GM23338 (cell line): Measurements from ENCODE around the gene COMMD10. TPM values are rescaled to one million over a fixed set of nuclear protein-coding genes. Genes with fewer than 3 reads are reported as not detected.
"Not testable (repeated sequence)": the region's sequence is repeated elsewhere in the genome, so short reads cannot be mapped to it uniquely, and the experiment has no call there.

Experiments used
- ATAC-seq: fragments of 200-7000 bp; cut with Tn5 transposase; 3 replicates; pipeline ENCODE4 v1.9.1; 2020
- DNase-seq: peaks from one replicate; pipeline ENCODE4 v3.0.0-alpha.2; 2015; ENCODE audit warnings: low spot score
- H2AFZ ChIP-seq: fragments of 200-600 bp; sonication (generic); 2 replicates; pipeline ENCODE4 v1.8.0; 2016; ENCODE audit warnings: antibody characterized with exemption, mild to moderate bottlenecking, moderate library complexity
- H3F3A ChIP-seq: fragments of 200-600 bp; sonication (generic); replicated peaks from 2 replicates; pipeline ENCODE4 v1.8.0; 2017; ENCODE audit warnings: antibody characterized with exemption, mixed run types, low read depth
- H3K27ac ChIP-seq: fragments of 200-600 bp; sonication (generic); 2 replicates; pipeline ENCODE4 v1.6.1; 2016; ENCODE audit warnings: low read depth
- H3K27me3 ChIP-seq: fragments of 200-600 bp; sonication (generic); 2 replicates; pipeline ENCODE4 v1.8.0; 2016; ENCODE audit warnings: mild to moderate bottlenecking, mixed run types, moderate library complexity; ENCODE audit not compliant: insufficient read depth
- H3K36me3 ChIP-seq: fragments of 200-600 bp; sonication (generic); 2 replicates; pipeline ENCODE4 v1.8.0; 2016; ENCODE audit warnings: mild to moderate bottlenecking; ENCODE audit not compliant: insufficient read depth
- H3K4me1 ChIP-seq: fragments of 200-600 bp; sonication (generic); 2 replicates; pipeline ENCODE4 v1.8.0; 2016; ENCODE audit warnings: mild to moderate bottlenecking, moderate library complexity; ENCODE audit not compliant: insufficient read depth
- H3K4me2 ChIP-seq: fragments of 200-600 bp; sonication (generic); 2 replicates; pipeline ENCODE4 v1.7.1; 2017; ENCODE audit warnings: mixed run types
- H3K4me3 ChIP-seq: fragments of 200-600 bp; sonication (generic); 2 replicates; pipeline ENCODE4 v1.6.1; 2016; ENCODE audit warnings: mixed run types
- H3K79me2 ChIP-seq: fragments of 200-600 bp; sonication (generic); replicated peaks from 2 replicates; pipeline ENCODE4 v1.8.0; 2017; ENCODE audit warnings: mild to moderate bottlenecking; ENCODE audit not compliant: insufficient read depth
- H3K9me2 ChIP-seq: fragments of 200-600 bp; sonication (generic); 2 replicates; pipeline ENCODE4 v1.8.0; 2017; ENCODE audit not compliant: insufficient read depth
- H4K20me1 ChIP-seq: fragments of 200-600 bp; sonication (generic); replicated peaks from 2 replicates; pipeline ENCODE4 v1.8.0; 2017; ENCODE audit warnings: mild to moderate bottlenecking; ENCODE audit not compliant: insufficient read depth
- H3K27ac Mint-ChIP-seq: 2 replicates; pipeline ENCODE4 v1.8.0; 2020; ENCODE audit warnings: inconsistent platforms, mild to moderate bottlenecking, moderate library complexity, mixed read lengths
- H3K27me3 Mint-ChIP-seq: 3 replicates; pipeline ENCODE4 v1.8.0; 2022; ENCODE audit warnings: low read depth, mild to moderate bottlenecking, moderate library complexity, mixed read lengths, inconsistent platforms; ENCODE audit not compliant: insufficient read depth, poor library complexity
- H3K36me3 Mint-ChIP-seq: 3 replicates; pipeline ENCODE4 v1.8.0; 2021; ENCODE audit warnings: low read depth, mild to moderate bottlenecking, inconsistent platforms, moderate library complexity, mixed read lengths
- H3K4me1 Mint-ChIP-seq: 3 replicates; pipeline ENCODE4 v1.8.0; 2020; ENCODE audit warnings: mild to moderate bottlenecking, inconsistent platforms, mixed read lengths
- H3K4me3 Mint-ChIP-seq: 3 replicates; pipeline ENCODE4 v1.8.0; 2021; ENCODE audit warnings: moderate library complexity, mild to moderate bottlenecking, inconsistent platforms, mixed read lengths
- H3K9me3 Mint-ChIP-seq: 3 replicates; pipeline ENCODE4 v1.8.0; 2020; ENCODE audit warnings: moderate library complexity, mild to moderate bottlenecking, inconsistent platforms, mixed read lengths
- CREB1 ChIP-seq: fragments of 250-450 bp; sonication (Bioruptor Pico); IDR thresholded peaks from 2 replicates; pipeline ENCODE4 v1.5.0; 2020; ENCODE audit warnings: low read depth, mild to moderate bottlenecking, moderate library complexity
- CTCF ChIP-seq, 2 experiments: fragments of 200-600 bp in 1 of 2; sonication (generic) in 1 of 2; conservative IDR thresholded peaks; 2 replicates each; pipeline versions ENCODE4 v1.5.1 to v1.6.1; 2016 to 2017; ENCODE audit warnings: antibody characterized with exemption in 2 of 2, low read depth in 2 of 2, mild to moderate bottlenecking in 2 of 2, moderate library complexity in 1 of 2
- EZH2 ChIP-seq: fragments of 200-600 bp; sonication (generic); IDR thresholded peaks from one replicate; pipeline ENCODE4 v1.8.0; 2017; ENCODE audit warnings: antibody characterized with exemption, mild to moderate bottlenecking, low read depth; ENCODE audit not compliant: unreplicated experiment
- EZH2phosphoT487 ChIP-seq: fragments of 200-600 bp; sonication (generic); IDR thresholded peaks from one replicate; pipeline ENCODE4 v1.8.1; 2018; ENCODE audit warnings: antibody characterized with exemption; ENCODE audit not compliant: unreplicated experiment
- JUNB ChIP-seq: IDR thresholded peaks from one replicate; pipeline ENCODE4 v1.6.1; 2016; ENCODE audit warnings: antibody characterized with exemption; ENCODE audit not compliant: unreplicated experiment
- POLR2AphosphoS5 ChIP-seq: IDR thresholded peaks from 2 replicates; pipeline ENCODE4 v1.6.1; 2016; ENCODE audit warnings: antibody characterized with exemption, low read depth
- REST ChIP-seq: IDR thresholded peaks from one replicate; pipeline ENCODE4 v1.6.1; 2018; ENCODE audit warnings: antibody characterized with exemption; ENCODE audit not compliant: unreplicated experiment
- STAT1 ChIP-seq: IDR thresholded peaks from one replicate; pipeline ENCODE4 v1.6.1; 2016; ENCODE audit warnings: antibody characterized with exemption; ENCODE audit not compliant: unreplicated experiment
- ZNF114 ChIP-seq: fragments of 250-450 bp; sonication (Bioruptor Pico); IDR thresholded peaks from 2 replicates; pipeline ENCODE4 v1.5.0; 2020; ENCODE audit warnings: mild to moderate bottlenecking, moderate library complexity
- polyA plus RNA-seq: library from polyadenylated mRNA; unstranded; fragments of >200 nt; fragmentation: Nextera tagmentation; extraction: Ambion mirVana; gene quantifications from 2 replicates; pipeline ENCODE4 v1.2.1, GENCODE V29; 2016
- total RNA-seq: library from RNA; depleted of rRNA; stranded (reverse); fragments of >200 nt; shearing (Covaris generic); gene quantifications from 2 replicates; pipeline ENCODE4 v1.2.3, GENCODE V29; 2014
- TF ChIP-seq, protein P1 (sequence below): fragments of 250-450 bp; sonication (Bioruptor Pico); IDR thresholded peaks from 2 replicates; pipeline ENCODE4 v1.5.0; 2020; ENCODE audit warnings: mild to moderate bottlenecking, moderate library complexity

The COMMD10 gene
- total and polyA plus RNA-seq, 2 experiments from 2014 or later, result 58.5 to 84.0 TPM

GRCh38 chr5:116086309-116086708 lies 1.5 kb downstream of the COMMD10 start:
- not testable (repeated sequence) for H3K27ac Mint-ChIP-seq
- H3K4me3 Mint-ChIP-seq, result peak overlapping the region; percentile 94

GRCh38 chr5:116088062-116088461 lies 3.2 kb downstream of the COMMD10 start:
- Mint-ChIP-seq H3K9me3 (no peaks in the 10 kb centered on the region; the same call in 2 of the 3 replicates), H3K27ac (no peak overlapping the region), H3K36me3 (peaks cover 6% of the 10 kb centered on the region), H3K4me1 (peaks cover 11% of the 10 kb centered on the region), H3K27me3 (peaks cover 3% of the 10 kb centered on the region), H3K4me3 (no peak overlapping the region)
- Histone ChIP-seq H3K79me2 (peaks cover 51% of the 10 kb centered on the region), H3K27ac (no peak overlapping the region), H3K4me1 (peaks cover 11% of the 10 kb centered on the region), H2AFZ (no peak overlapping the region), H3K9me2 (no peaks in the 10 kb centered on the region), H3K4me3 (no peak overlapping the region), H3K36me3 (peaks cover 11% of the 10 kb centered on the region; the same call in 1 of the 2 replicates), H3K27me3 (no peaks in the 10 kb centered on the region), H3K4me2 (no peak overlapping the region), H4K20me1 (no peaks in the 10 kb centered on the region), H3F3A (no peaks in the 10 kb centered on the region)
- no peak for ATAC-seq
- DNase-seq, result no peak
- no peak for TF ChIP-seq EZH2
- TF ChIP-seq, protein P1, sequence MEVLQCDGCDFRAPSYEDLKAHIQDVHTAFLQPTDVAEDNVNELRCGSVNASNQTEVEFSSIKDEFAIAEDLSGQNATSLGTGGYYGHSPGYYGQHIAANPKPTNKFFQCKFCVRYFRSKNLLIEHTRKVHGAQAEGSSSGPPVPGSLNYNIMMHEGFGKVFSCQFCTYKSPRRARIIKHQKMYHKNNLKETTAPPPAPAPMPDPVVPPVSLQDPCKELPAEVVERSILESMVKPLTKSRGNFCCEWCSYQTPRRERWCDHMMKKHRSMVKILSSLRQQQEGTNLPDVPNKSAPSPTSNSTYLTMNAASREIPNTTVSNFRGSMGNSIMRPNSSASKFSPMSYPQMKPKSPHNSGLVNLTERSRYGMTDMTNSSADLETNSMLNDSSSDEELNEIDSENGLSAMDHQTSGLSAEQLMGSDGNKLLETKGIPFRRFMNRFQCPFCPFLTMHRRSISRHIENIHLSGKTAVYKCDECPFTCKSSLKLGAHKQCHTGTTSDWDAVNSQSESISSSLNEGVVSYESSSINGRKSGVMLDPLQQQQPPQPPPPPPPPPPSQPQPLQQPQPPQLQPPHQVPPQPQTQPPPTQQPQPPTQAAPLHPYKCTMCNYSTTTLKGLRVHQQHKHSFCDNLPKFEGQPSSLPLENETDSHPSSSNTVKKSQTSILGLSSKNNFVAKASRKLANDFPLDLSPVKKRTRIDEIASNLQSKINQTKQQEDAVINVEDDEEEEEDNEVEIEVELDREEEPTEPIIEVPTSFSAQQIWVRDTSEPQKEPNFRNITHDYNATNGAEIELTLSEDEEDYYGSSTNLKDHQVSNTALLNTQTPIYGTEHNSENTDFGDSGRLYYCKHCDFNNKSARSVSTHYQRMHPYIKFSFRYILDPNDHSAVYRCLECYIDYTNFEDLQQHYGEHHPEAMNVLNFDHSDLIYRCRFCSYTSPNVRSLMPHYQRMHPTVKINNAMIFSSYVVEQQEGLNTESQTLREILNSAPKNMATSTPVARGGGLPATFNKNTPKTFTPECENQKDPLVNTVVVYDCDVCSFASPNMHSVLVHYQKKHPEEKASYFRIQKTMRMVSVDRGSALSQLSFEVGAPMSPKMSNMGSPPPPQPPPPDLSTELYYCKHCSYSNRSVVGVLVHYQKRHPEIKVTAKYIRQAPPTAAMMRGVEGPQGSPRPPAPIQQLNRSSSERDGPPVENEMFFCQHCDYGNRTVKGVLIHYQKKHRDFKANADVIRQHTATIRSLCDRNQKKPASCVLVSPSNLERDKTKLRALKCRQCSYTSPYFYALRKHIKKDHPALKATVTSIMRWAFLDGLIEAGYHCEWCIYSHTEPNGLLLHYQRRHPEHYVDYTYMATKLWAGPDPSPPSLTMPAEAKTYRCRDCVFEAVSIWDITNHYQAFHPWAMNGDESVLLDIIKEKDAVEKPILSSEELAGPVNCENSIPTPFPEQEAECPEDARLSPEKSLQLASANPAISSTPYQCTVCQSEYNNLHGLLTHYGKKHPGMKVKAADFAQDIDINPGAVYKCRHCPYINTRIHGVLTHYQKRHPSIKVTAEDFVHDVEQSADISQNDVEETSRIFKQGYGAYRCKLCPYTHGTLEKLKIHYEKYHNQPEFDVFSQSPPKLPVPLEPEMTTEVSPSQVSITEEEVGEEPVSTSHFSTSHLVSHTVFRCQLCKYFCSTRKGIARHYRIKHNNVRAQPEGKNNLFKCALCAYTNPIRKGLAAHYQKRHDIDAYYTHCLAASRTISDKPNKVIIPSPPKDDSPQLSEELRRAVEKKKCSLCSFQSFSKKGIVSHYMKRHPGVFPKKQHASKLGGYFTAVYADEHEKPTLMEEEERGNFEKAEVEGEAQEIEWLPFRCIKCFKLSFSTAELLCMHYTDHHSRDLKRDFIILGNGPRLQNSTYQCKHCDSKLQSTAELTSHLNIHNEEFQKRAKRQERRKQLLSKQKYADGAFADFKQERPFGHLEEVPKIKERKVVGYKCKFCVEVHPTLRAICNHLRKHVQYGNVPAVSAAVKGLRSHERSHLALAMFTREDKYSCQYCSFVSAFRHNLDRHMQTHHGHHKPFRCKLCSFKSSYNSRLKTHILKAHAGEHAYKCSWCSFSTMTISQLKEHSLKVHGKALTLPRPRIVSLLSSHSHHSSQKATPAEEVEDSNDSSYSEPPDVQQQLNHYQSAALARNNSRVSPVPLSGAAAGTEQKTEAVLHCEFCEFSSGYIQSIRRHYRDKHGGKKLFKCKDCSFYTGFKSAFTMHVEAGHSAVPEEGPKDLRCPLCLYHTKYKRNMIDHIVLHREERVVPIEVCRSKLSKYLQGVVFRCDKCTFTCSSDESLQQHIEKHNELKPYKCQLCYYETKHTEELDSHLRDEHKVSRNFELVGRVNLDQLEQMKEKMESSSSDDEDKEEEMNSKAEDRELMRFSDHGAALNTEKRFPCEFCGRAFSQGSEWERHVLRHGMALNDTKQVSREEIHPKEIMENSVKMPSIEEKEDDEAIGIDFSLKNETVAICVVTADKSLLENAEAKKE, result no peak
- TF ChIP-seq ZNF114, result no peak
- no peak for TF ChIP-seq POLR2AphosphoS5
- TF ChIP-seq REST, result no peak
- no peak for TF ChIP-seq STAT1
- no peak for TF ChIP-seq CREB1 (CRISPR knock-in tag)
- TF ChIP-seq EZH2phosphoT487, result no peak
- TF ChIP-seq CTCF (conservative IDR thresholded peaks at IDR 0.05; ENCODE audit: low read depth in 2 of 2), result no peak
- no peak for TF ChIP-seq JUNB

More at GRCh38 chr5:116086309-116086708, 1.5 kb downstream of the COMMD10 start:
- H3K27ac ChIP-seq, H2AFZ ChIP-seq, DNase-seq, H3K9me2 ChIP-seq, ATAC-seq, H4K20me1 ChIP-seq, H3K27me3 Mint-ChIP-seq, H3K36me3 ChIP-seq, H3F3A ChIP-seq, H3K27me3 ChIP-seq, H3K36me3 Mint-ChIP-seq, H3K9me3 Mint-ChIP-seq: not testable (repeated sequence)
- H3K79me2 ChIP-seq, result peaks cover 51% of the 10 kb centered on the region
- H3K4me2 ChIP-seq, result peak overlapping the region; percentile 90
- peaks cover 16% of the 10 kb centered on the region for H3K4me1 Mint-ChIP-seq
- H3K4me1 ChIP-seq, result peaks cover 14% of the 10 kb centered on the region
- H3K4me3 ChIP-seq, result peak overlapping the region; percentile 70
